Body of pancreas (tissue), 4 donors: ENCODE measurements around the gene MPV17L2.

ENCODE experiments used
- CTCF ChIP-seq, 7 experiments: fragments of 450-650 bp in 4 of 7; fragments of 200-600 bp in 3 of 7; sonication (generic) in 3 of 7; IDR thresholded peaks; one replicate each; pipeline ENCODE4 v1.5.1; 2016 to 2019; ENCODE audit warnings: antibody characterized with exemption in 7 of 7
- POLR2A ChIP-seq, 3 donors: fragments of 450-650 bp; IDR thresholded peaks; one replicate each; pipeline ENCODE4 v1.6.1; 2016; ENCODE audit warnings: antibody characterized with exemption in 3 of 3, mild to moderate bottlenecking in 2 of 3

DNA sequence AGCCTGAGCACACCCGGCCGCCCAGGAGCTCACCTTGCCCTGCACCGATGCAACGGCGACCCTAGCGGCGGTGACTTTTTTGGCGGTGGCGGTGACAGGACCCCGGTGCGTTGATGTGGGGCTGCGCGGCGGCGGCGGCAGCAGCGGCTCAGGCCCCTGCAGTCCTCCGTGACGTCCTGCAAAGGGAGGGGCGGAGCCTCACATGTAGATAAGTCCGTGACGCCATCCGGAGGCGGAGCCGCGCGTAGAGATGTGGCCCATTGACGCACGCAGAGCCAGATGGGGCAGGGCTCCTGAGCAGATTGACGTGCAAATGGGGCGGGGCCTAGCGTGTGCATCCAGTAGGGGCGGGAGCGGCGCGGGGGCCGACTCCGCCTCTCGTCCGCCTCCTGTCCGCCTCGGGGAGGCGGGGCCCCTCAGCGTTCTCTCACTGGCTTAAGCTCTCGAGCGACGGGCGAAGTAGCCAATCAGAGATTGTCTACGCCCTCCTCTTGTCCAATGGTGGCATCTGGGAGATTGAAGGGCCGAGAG lies 10.9 kb downstream of the MPV17L2 start, which contains the start of gene RAB3A:
- TF ChIP-seq CTCF (IDR thresholded peaks at IDR 0.05) (peak in 3 of 7 experiments; percentile 12 to 17 (median 14)), POLR2A (IDR thresholded peaks at IDR 0.05) (peak in 1 of 3 donors; percentile 69)
